Endothelial cell of umbilical vein (primary cell): ENCODE measurements around the gene FILIP1L. TPM values are rescaled to one million over a fixed set of nuclear protein-coding genes. Genes with fewer than 3 reads are reported as not detected.

Experiments
- BruUV-seq: library from RNA; stranded (reverse); fragments of 400-500 nt; replicated peaks from 2 replicates; lab custom pipeline; 2021; lab: Mats Ljungman, UMichigan
- CTCF ChIA-PET: fragments of 300-600, 350-600 bp; sonication (Branson Sonifier 250); formaldehyde crosslinking; loops from one replicate; lab custom pipeline; 2021; ENCODE audit warnings: antibody characterized with exemption, inconsistent platforms; lab: Charles Lee
- POLR2A ChIA-PET: fragments of 300-600, 350-600 bp; sonication (Branson Sonifier 250); formaldehyde crosslinking; loops from one replicate; lab custom pipeline; 2021; ENCODE audit warnings: antibody characterized with exemption, inconsistent platforms; lab: Charles Lee
- DNase-seq: peaks from one replicate; pipeline ENCODE4 v3.0.0-alpha.2; 2011; ENCODE audit warnings: low read depth, low spot score
- FAIRE-seq: peaks from 2 replicates; lab custom pipeline; 2011; peaks lifted over from hg19 to GRCh38; lab: Jason Lieb, UNC
- H2AFZ ChIP-seq: 2 replicates; pipeline ENCODE4 v1.6.0; 2012; ENCODE audit warnings: low read depth, low read length, control low read depth, inconsistent platforms
- H3K27ac ChIP-seq: 2 replicates; pipeline ENCODE4 v1.5.1; 2011; ENCODE audit warnings: low read depth, mild to moderate bottlenecking, control low read depth, low read length, moderate library complexity; ENCODE audit not compliant: insufficient read depth
- H3K27me3 ChIP-seq, 2 experiments: 2 replicates each; pipeline versions ENCODE4 v1.6.0 to v1.6.1; 2011; ENCODE audit warnings: low read length in 2 of 2, mixed read lengths in 1 of 2; ENCODE audit not compliant: control insufficient read depth in 2 of 2, insufficient read depth in 2 of 2
- H3K36me3 ChIP-seq, 2 experiments: 2 replicates in 1 of 2; 3 replicates in 1 of 2; pipeline ENCODE4 v1.5.1; 2011; ENCODE audit warnings: low read length in 2 of 2, mild to moderate bottlenecking in 1 of 2, moderate library complexity in 1 of 2; ENCODE audit not compliant: control insufficient read depth in 2 of 2, insufficient read depth in 2 of 2; ENCODE audit errors: extremely low read depth in 1 of 2
- H3K4me1 ChIP-seq: 3 replicates; pipeline ENCODE4 v1.5.1; 2011; ENCODE audit warnings: mild to moderate bottlenecking, low read length; ENCODE audit not compliant: control insufficient read depth, insufficient read depth; ENCODE audit errors: extremely low read depth
- H3K4me2 ChIP-seq: 2 replicates; pipeline ENCODE4 v1.6.1; 2011; ENCODE audit warnings: low read length, control low read depth, mixed read lengths; ENCODE audit not compliant: insufficient read depth
- H3K4me3 ChIP-seq, 3 experiments: fragments of 200-600 bp in 1 of 3; sonication (generic), shearing (Covaris generic) in 1 of 3; replicated peaks in 1 of 3; 2 replicates each; pipeline ENCODE4 v1.5.1; 2011 to 2016; ENCODE audit warnings: control low read depth in 3 of 3, low read length in 3 of 3, mild to moderate bottlenecking in 2 of 3, inconsistent platforms in 1 of 3, low read depth in 1 of 3, moderate library complexity in 1 of 3; ENCODE audit not compliant: insufficient read depth in 1 of 3
- H3K79me2 ChIP-seq: 2 replicates; pipeline ENCODE4 v1.6.0; 2012; ENCODE audit warnings: low read length, inconsistent platforms; ENCODE audit not compliant: control insufficient read depth, insufficient read depth
- H3K9ac ChIP-seq: replicated peaks from 2 replicates; pipeline ENCODE3; 2011; ENCODE audit warnings: low read length, control low read depth; ENCODE audit not compliant: insufficient read depth; ENCODE audit errors: extremely low read depth
- H3K9me1 ChIP-seq: replicated peaks from 3 replicates; pipeline ENCODE4 v1.6.0; 2011; ENCODE audit warnings: mild to moderate bottlenecking, low read length; ENCODE audit not compliant: control insufficient read depth, insufficient read depth; ENCODE audit errors: extremely low read depth
- H3K9me3 ChIP-seq: replicated peaks from 2 replicates; pipeline ENCODE4 v1.5.1; 2012; ENCODE audit warnings: low read length, inconsistent platforms; ENCODE audit not compliant: control insufficient read depth, insufficient read depth
- H4K20me1 ChIP-seq: replicated peaks from 2 replicates; pipeline ENCODE3; 2011; ENCODE audit warnings: mild to moderate bottlenecking, low read length; ENCODE audit not compliant: control insufficient read depth, insufficient read depth; ENCODE audit errors: extremely low read depth
- EZH2 ChIP-seq: IDR thresholded peaks from 2 replicates; pipeline ENCODE4 v1.6.1; 2012; ENCODE audit warnings: borderline replicate concordance, low read depth, mild to moderate bottlenecking, moderate library complexity, low read length, inconsistent platforms; ENCODE audit not compliant: severe bottlenecking
- FOS ChIP-seq: IDR thresholded peaks from 2 replicates; pipeline ENCODE4 v1.6.1; 2011; ENCODE audit warnings: mild to moderate bottlenecking, low read length, moderate library complexity, borderline replicate concordance; ENCODE audit not compliant: insufficient read depth
- GATA2 ChIP-seq: IDR thresholded peaks from 2 replicates; pipeline ENCODE4 v1.7.0; 2011; ENCODE audit warnings: low read depth, mild to moderate bottlenecking, moderate library complexity, mixed read lengths, low read length; ENCODE audit not compliant: insufficient read length, insufficient read depth
- JUN ChIP-seq: IDR thresholded peaks from 2 replicates; pipeline ENCODE4 v1.6.1; 2011; ENCODE audit warnings: borderline replicate concordance, low read depth; ENCODE audit not compliant: insufficient read length, insufficient read depth
- MAX ChIP-seq: IDR thresholded peaks from 2 replicates; pipeline ENCODE4 v1.6.1; 2011; ENCODE audit not compliant: insufficient read depth, insufficient read length
- MYC ChIP-seq: IDR thresholded peaks from one replicate; pipeline ENCODE4 v1.6.1; 2011; ENCODE audit warnings: mild to moderate bottlenecking, low read depth, low read length
- POLR2A ChIP-seq: IDR thresholded peaks from 2 replicates; pipeline ENCODE4 v1.6.1; 2012; ENCODE audit warnings: low read depth, mild to moderate bottlenecking, control low read depth, low read length
- POLR2AphosphoS5 ChIP-seq: IDR thresholded peaks from 2 replicates; pipeline ENCODE4 v1.6.1; 2012; ENCODE audit warnings: low read depth, mild to moderate bottlenecking, control low read depth, low read length, moderate library complexity; ENCODE audit not compliant: insufficient read depth
- dilution Hi-C: fragments of 300-500 bp; cut with MboI; formaldehyde crosslinking; loops from one replicate; pipeline ENCODE4 v1.15.0; 2019; ENCODE audit warnings: low sequenced_read_pairs; ENCODE audit not compliant: extremely low pct_ligation_motif_present
- intact Hi-C: fragments of 100-400 bp; cut with micrococcal nuclease; formaldehyde crosslinking; loops from one replicate; pipeline ENCODE4 v1.10.0; 2022
- polyA plus RNA-seq, 4 experiments: library from polyadenylated mRNA; depleted of rRNA in 3 of 4; stranded (reverse) in 3 of 4; unstranded in 1 of 4; fragments of >200 nt; gene quantifications; 2 replicates each; pipeline versions ENCODE4 v1.2.1 to v1.2.3, GENCODE V29; 2011 to 2012; ENCODE audit warnings: missing spikeins in 1 of 4
- total RNA-seq: library from RNA; stranded (reverse); gene quantifications from 2 replicates; pipeline ENCODE4 v1.2.3, GENCODE V29; 2021
- TF ChIP-seq, protein P1 (sequence below), 2 donors: IDR thresholded peaks; 1 replicate in 1 of 2; 2 replicates in 1 of 2; pipeline ENCODE4 v1.5.1; 2011; ENCODE audit warnings: low read length in 2 of 2, mild to moderate bottlenecking in 2 of 2, moderate library complexity in 2 of 2, control low read depth in 1 of 2, inconsistent platforms in 1 of 2, low read depth in 1 of 2; ENCODE audit not compliant: insufficient read depth in 1 of 2; ENCODE audit errors: extremely low read depth in 1 of 2

Gene FILIP1L
- total and polyA plus RNA-seq, 2 donors (not counting 3 experiments of a cell fraction or from before 2014, with no cell fraction given): 26.0 to 29.9 TPM

DNA sequence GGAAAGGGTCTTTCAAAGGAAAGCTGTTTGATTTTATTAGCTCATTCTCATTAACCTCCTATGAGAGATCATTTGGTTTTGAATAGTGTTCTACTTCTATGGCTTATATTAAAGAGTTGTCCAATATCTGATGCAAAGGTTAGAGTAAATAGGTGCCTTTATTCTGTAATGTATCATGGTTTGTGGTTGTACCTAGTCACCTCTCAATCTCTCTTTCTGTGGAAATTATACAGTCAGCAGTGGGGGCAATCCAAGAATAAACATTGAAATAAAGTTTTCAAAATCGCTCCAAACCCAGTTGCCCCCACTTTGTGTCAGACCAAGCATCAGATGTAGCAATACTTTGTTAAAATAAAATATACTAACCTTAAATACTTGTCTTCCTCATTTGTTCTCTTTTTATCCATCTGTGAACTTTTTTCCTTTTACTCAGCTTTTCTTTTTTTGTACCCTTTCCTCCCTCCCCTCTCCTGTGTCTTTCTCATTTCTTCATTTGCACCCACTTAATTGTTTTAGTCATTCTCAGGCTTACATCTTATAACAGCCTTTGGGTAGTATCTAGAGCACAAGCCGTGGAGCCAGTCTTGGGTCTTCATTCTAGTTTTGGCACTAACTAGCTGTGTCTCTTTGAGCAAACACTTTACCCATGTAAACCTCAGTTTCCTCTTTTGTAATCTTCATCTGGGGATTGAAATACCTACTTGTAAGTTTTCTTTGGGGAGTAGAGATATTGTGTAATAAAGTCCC, 279.9 kb downstream of the FILIP1L start:
- Histone ChIP-seq H3K36me3 (no peaks in the 10 kb centered on the region), H3K27me3 (no peaks in the 10 kb centered on the region), H3K4me3 (no peak overlapping the region), H4K20me1 (no peaks in the 10 kb centered on the region), H3K4me1 (peaks cover 23% of the 10 kb centered on the region), H3K9me1 (no peaks in the 10 kb centered on the region), H3K79me2 (peaks cover 49% of the 10 kb centered on the region), H3K9ac (no peak overlapping the region), H2AFZ (no peak overlapping the region), H3K4me2 (no peak overlapping the region), H3K27ac (no peak overlapping the region), H3K9me3 (no peaks in the 10 kb centered on the region)
- intact Hi-C loops: loop anchor here (5.0 kb wide), 3 partner anchors 483 to 1058 kb away; no protein-coding TSS in a partner anchor
- BruUV-seq: no TSS peak
- dilution Hi-C loops: no loop called here
- FAIRE-seq (no peak), DNase-seq (no peak)
- ChIA-PET POLR2A (interaction anchor here (1.2 kb wide), 1 partner anchor 10 kb away, joined by 3 read pairs; no protein-coding TSS in a partner anchor), CTCF (interaction anchor here (1.2 to 6.2 kb wide), 11 partner anchors 9 to 758 kb away, joined by 3 to 120 read pairs (median 4); partner anchors contain the start of genes CMSS1 and TBC1D23)
- no peak for TF ChIP-seq JUN
- no peak for TF ChIP-seq FOS
- TF ChIP-seq MAX: no peak
- TF ChIP-seq POLR2AphosphoS5: no peak
- no peak for TF ChIP-seq POLR2A
- TF ChIP-seq, protein P1, sequence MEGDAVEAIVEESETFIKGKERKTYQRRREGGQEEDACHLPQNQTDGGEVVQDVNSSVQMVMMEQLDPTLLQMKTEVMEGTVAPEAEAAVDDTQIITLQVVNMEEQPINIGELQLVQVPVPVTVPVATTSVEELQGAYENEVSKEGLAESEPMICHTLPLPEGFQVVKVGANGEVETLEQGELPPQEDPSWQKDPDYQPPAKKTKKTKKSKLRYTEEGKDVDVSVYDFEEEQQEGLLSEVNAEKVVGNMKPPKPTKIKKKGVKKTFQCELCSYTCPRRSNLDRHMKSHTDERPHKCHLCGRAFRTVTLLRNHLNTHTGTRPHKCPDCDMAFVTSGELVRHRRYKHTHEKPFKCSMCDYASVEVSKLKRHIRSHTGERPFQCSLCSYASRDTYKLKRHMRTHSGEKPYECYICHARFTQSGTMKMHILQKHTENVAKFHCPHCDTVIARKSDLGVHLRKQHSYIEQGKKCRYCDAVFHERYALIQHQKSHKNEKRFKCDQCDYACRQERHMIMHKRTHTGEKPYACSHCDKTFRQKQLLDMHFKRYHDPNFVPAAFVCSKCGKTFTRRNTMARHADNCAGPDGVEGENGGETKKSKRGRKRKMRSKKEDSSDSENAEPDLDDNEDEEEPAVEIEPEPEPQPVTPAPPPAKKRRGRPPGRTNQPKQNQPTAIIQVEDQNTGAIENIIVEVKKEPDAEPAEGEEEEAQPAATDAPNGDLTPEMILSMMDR (IDR thresholded peaks at IDR 0.05; ENCODE audit: extremely low read depth in 1 of 2, insufficient read depth in 1 of 2, low read depth in 1 of 2, low read length in 2 of 2): no peak
- no peak for TF ChIP-seq EZH2
- TF ChIP-seq MYC: no peak
- no peak for TF ChIP-seq GATA2
